HG03139 (cell line): ENCODE results near the gene KRTAP9-3.
"Not testable (repeated sequence)": the region's sequence is repeated elsewhere in the genome, so short reads cannot be mapped to it uniquely, and the experiment has no call there.

Source experiments
- ATAC-seq: cut with Tn5 transposase; IDR thresholded peaks from one replicate; pipeline ENCODE4 v1.9.1; 2021; ENCODE audit not compliant: unreplicated experiment

The KRTAP9-3 gene, protein sequence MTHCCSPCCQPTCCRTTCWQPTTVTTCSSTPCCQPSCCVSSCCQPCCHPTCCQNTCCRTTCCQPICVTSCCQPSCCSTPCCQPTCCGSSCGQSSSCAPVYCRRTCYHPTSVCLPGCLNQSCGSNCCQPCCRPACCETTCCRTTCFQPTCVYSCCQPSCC

DNA sequence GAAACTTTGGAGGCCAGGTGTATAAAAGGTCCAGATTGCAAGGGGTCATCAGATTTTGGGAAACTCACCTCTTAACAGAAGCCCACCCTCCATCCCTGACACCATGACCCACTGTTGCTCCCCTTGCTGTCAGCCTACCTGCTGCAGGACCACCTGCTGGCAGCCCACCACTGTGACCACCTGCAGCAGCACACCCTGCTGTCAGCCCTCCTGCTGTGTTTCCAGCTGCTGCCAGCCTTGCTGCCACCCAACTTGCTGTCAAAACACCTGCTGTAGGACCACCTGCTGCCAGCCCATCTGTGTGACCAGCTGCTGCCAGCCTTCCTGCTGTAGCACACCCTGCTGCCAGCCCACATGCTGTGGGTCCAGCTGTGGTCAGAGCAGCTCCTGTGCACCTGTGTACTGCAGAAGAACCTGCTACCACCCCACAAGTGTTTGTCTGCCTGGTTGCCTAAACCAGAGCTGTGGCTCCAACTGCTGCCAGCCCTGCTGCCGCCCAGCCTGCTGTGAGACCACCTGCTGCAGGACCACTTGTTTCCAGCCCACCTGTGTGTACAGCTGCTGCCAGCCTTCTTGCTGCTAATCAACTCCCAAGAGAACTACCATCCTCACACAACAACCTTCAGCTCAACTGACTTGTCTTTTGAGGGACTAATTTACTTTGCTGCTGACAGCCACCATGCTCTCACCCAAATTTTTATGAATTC is at the start of gene KRTAP9-3:
Gene KRTAP9-3 (plus strand): TSS at position 51 of the 707 bp plus-strand sequence. CDS start 53 bp downstream, at position 104.
- not testable (repeated sequence) for ATAC-seq

DNA sequence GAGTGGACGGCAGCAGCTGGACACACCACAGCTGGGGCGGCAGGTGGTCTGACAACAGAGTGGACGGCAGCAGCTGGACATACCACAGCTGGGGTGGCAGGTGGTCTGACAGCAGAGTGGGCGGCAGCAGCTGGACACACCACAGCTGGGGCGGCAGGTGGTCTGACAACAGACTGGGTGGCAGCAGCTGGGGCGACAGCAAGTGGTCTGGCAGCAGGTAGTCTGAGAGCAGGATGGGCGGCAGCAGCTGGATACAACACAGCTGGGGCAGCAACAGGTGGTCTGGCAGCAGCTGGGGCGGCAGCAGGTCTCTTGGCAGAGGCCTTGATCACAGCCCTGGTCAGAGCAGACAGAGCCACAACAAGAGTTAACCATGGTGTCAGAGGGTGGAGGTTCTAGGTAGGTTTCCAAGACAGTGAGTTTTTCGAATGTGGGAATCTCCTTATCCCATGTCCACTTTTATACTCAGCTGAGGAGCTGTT is 47.7 kb upstream of the KRTAP9-3 start, which contains the start of gene KRTAP4-1:
Gene KRTAP4-1 (minus strand): TSS at position 432 of the 482 bp plus-strand sequence. CDS start 57 bp downstream, at position 375.
- ATAC-seq, result no peak

DNA sequence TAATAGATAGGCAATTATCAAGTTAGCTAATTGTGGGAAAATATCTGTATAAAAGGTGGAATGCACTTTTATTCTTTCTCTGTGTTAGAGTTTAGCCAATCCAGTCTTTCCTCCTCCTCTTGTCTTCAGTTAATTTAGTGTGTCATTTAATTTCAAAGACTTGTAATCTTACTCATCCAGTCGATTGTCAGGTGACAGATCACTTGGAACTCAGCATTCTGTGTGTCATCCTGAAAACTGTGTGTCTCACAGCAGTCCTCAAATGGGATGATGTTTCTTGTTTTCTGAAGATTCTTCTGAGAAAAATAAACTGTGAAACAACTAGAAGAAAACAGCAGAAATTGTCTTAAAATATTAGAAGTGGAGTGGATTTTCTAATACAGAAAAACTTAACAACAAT is 47.2 kb upstream of the KRTAP9-3 start:
- ATAC-seq, result no peak

DNA sequence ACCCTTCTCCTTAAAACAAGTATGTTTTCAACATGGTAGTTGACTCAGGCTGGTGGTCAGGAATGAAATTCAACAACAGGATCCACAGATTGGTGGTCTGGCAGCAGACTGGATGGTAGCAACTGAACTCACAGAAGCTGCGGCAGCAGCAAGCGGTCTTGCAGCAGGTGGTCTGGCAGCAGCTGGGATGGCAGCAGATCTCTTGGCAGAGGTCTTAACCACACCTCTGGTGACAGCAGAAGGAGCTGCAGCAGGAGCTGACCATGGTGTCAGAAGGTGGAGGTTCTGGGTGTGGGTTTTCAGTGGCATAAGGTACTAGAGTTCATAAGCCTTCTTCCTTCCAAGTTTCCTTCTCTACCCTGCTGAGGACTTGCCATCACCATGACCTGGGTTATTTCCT is 45.4 kb upstream of the KRTAP9-3 start:
- no peak for ATAC-seq

DNA sequence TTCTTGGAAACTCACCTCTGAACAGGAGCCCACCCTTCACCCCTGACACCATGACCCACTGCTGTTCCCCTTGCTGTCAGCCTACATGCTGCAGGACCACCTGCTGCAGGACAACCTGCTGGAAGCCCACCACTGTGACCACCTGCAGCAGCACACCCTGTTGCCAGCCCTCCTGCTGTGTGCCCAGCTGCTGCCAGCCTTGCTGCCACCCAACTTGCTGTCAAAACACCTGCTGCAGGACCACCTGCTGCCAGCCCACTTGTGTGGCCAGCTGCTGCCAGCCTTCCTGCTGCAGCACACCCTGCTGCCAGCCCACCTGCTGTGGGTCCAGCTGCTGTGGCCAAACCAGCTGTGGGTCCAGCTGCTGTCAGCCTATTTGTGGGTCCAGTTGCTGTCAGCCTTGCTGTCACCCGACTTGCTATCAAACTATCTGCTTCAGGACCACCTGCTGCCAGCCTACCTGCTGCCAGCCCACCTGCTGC is 42.4 kb upstream of the KRTAP9-3 start, which contains the start of gene KRTAP9-1:
Gene KRTAP9-1 (plus strand): TSS at position 51 of the 482 bp plus-strand sequence. CDS start 0 bp downstream, at position 51.
- not testable (repeated sequence) for ATAC-seq

DNA sequence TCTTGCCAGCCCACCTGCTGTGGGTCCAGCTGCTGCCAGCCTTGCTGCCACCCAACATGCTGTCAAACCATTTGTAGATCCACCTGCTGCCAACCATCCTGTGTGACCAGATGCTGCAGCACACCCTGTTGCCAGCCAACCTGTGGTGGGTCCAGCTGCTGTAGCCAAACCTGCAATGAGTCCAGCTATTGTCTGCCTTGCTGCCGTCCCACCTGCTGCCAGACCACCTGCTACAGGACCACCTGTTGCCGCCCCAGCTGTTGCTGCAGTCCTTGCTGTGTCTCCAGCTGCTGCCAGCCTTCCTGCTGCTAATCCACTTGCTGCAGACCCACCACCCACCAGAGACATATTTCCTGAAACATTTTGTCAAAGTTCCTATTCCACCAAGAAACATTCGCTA is 41.9 kb upstream of the KRTAP9-3 start:
- no peak for ATAC-seq

DNA sequence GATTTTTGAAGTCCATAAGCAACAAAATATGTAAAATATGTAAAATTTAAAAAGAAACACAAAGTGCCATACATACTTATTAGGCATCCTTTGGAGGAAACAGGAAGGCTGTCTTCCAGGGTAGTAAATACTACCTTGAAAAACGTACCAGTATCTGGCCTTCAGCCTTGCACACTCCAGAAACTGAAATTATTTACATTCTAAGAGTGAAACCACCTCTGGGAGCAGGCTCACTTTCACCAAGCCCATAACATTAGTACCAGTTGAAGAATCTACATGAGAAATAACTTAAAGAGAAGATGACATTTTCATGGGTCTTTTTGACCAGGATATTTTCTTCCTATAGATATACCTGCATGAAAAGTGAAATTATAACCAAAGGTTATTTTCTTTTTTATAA is 36.2 kb upstream of the KRTAP9-3 start:
- ATAC-seq, result no peak

DNA sequence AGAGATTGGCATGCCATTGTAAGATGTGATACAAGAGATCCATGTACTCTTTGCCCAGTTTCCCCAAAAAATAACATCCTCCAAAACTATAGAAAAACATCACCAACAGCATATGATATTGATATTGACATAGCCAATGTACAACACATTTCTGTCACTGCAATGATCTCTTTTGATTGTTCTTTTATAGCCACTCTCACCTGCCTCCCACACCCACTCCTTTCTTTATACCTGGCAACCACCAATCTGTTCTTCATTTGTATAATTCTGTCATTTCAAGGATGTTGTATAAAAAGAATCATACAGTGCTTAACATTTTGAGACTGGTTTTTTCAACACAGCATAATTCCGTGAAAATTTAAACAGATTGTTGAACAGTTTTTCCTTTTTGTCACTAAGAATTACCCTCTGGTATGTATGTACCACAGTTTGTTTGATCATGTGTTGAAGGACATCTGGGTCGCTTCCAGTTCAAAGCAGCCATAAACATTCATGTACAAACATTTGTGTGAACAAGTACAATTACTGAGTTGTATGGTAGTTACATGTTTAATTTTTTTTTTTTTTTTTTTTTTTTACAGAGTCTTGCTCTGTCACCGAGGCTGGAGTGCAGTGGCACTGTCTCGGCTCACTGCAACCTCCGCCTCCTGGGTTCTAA is 32.7 kb upstream of the KRTAP9-3 start:
- no peak for ATAC-seq

DNA sequence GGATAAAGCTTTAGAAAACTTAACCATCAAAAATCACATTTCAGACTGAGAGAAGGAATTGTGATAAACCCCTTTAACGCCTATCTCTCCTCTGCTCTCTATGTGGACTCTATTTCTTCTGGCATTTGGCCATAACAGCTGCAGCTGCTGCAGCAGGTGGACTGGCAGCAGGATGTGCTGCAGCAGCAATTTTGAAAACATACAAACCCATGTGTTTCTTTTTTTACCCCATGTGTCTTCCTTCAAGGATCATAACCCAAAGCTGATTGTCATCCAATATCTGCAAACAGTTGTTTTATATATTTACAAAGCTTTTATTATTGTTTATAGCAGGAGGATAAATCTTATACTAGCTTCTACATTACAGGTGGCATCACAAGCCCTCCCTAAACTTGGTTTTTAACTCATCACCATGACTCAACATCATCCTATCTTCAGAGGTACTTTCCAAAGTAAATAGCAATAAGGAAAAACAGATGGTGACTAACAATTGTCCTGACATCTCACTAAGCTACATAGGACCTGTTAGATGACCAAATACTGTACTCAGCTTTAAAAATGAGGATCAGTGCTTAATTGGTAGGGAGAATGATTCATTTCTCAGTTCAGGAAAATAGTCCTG is 20.3 kb upstream of the KRTAP9-3 start:
- ATAC-seq, result no peak

DNA sequence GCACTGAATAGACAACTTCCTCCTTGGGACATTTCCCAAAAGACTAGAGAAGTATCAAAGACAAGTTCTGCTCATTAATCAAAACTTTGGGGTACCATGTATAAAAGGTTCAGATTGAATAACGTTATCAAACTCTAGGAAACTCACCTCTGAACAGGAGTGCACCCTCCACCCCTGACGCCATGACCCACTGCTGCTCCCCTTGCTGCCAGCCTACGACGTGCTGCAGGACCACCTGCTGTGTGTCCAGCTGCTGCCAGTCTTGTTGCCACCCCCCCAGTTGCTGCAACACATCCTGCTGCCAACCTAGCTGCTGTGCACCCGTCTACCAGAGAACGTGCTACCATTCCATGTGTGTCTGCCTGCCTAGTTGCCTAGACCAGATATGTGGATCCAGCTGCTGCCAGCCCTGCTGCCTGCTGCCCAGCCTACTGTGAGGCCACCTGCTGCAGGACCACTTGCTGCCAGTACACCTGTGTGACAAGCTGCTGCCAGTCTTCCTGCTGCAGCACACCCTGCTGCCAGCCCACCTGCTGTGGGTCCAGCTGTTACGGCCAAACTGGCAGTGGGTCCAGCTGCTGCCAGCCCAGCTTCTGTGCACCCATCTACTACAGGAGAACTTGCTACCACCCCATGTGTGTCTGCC is 19.6 kb upstream of the KRTAP9-3 start:
- no peak for ATAC-seq

DNA sequence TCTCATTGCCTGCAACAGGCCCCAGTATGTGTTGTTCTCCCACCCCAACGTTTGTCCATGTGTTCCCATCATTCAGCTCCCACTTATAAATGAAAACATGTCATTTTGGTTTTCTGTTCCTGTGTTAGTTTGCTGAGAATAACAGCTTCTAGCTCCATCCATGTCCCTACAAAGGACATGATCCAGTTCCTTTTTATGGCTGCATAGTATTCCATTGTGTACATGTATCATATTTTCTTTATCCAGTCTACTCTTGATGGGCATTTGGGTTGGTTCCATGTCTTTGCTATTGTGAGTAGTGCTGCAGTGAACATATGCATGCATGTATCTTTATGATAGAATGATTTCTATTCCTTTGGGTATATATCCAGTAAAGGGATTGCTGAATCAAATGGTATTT is 16.6 kb upstream of the KRTAP9-3 start:
- ATAC-seq, result no peak

DNA sequence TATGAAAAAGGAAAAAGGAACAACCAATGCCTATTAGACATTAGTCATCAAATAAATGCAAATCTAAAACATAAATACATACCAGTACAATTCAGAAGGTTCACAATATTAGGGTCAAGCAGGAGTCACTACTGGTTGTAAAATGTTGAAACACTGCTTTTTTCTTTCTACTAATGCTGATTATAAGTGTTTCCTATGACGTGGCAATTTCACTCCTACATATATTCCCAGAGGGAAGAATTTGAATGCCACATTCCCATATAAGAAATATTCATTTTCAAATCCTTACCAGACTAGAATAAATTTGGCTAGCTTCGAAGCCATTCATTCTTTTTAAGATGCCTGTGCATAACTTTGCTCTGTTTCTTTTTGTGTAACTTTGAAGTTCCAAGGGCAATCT is 8.4 kb upstream of the KRTAP9-3 start:
- no peak for ATAC-seq

DNA sequence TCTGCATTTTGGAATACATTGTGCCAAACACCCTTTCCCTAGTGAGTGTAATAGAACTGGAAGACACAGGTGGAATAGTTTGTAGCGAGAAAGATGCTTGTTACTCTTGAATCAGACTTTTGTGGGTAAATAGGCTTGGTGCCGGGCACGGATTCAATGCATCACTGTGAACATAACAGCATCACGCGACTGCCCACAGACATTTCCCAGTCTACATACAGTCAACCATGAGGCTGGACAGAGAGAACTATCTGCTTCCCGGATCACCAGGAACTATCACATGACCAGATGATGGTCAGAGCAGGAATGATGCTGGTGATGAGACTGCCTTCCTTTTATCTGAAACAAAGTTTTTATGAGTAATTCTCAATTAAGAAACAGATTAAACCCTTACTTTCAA is 6.2 kb upstream of the KRTAP9-3 start:
- no peak for ATAC-seq

DNA sequence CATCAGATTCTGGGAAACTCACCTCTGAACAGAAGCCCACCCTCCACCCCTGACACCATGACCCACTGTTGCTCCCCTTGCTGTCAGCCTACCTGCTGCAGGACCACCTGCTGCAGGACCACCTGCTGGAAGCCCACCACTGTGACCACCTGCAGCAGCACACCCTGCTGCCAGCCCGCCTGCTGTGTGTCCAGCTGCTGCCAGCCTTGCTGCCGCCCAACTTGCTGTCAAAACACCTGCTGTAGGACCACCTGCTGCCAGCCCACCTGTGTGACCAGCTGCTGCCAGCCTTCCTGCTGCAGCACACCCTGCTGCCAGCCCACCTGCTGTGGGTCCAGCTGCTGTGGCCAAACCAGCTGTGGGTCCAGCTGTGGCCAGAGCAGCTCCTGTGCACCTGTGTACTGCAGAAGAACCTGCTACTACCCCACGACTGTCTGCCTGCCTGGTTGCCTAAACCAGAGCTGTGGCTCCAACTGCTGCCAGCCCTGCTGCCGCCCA is 5.6 kb upstream of the KRTAP9-3 start, which contains the start of gene KRTAP9-2:
Gene KRTAP9-2 (plus strand): TSS at position 51 of the 498 bp plus-strand sequence. CDS start 7 bp downstream, at position 58.
- not testable (repeated sequence) for ATAC-seq

DNA sequence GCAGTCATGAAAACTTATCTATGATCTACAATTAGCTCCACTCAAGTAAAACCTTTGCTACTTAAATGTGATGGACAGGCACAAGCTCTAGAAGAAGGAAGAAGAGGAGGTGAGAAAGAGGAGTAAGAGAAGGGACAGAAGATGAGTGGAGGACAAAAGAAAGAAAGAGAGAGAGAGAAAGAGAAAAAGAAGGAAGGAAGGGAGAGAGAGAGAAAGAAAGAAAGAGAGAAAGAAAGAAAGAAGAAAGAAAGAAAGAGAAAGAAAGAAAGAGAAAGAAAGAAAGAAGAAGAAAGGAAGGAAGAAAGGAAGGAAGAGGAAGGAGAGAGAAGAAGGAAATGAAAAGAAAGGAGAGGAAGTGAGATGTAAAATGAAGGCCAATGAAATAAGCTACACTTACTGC is 2.2 kb upstream of the KRTAP9-3 start:
- no peak for ATAC-seq

DNA sequence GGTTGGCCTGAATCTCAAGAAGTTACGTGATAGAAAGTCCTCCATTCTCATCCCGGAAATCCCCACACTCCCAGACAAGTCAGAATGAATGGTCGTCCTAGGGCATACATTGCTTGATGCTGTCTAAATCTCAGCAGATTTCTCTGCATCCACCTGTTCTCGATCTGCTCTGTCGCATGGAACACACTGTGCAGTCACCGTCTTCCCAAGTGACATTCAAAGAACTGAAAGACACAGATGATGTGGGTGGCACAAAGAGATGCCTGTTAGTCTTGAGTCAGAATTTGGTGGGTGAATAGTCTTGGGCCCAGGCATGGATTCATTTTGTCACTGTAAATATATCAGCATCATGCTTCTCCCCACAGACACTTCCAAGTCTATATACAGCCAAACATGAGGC is 518 bp upstream of the KRTAP9-3 start:
- ATAC-seq, result no peak

DNA sequence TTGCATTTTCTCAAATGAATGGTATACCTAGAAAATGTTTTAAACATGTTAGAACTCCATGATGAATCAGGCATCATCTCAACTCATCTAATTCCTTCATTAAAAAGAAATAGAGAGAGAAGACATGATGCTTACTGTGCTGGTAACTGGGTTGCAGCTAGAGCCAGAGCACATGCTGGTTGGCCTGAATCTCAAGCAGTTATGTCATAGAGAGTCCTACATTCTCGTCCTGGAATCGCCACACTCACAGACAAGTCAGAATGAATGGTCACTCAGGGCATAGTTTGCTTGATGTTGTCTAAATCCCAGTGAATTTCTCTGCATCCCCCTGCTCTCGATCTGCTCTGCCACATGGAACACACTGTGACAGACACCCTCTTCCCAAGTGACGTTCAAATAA is 4.9 kb downstream of the KRTAP9-3 start:
- not testable (repeated sequence) for ATAC-seq

DNA sequence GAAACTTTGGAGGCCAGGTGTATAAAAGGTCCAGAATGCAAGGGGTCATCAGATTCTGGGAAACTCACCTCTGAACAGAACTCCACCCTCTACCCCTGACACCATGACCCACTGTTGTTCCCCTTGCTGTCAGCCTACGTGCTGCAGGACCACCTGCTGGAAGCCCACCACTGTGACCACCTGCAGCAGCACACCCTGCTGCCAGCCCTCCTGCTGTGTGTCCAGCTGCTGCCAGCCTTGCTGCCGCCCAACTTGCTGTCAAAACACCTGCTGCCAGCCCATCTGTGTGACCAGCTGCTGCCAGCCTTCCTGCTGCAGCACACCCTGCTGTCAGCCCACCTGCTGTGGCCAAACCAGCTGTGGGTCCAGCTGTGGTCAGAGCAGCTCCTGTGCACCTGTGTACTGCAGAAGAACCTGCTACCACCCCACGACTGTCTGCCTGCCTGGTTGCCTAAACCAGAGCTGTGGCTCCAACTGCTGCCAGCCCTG is 5.7 kb downstream of the KRTAP9-3 start, which contains the start of gene KRTAP9-8:
Gene KRTAP9-8 (plus strand): TSS at position 51 of the 489 bp plus-strand sequence. CDS start 53 bp downstream, at position 104.
- not testable (repeated sequence) for ATAC-seq

DNA sequence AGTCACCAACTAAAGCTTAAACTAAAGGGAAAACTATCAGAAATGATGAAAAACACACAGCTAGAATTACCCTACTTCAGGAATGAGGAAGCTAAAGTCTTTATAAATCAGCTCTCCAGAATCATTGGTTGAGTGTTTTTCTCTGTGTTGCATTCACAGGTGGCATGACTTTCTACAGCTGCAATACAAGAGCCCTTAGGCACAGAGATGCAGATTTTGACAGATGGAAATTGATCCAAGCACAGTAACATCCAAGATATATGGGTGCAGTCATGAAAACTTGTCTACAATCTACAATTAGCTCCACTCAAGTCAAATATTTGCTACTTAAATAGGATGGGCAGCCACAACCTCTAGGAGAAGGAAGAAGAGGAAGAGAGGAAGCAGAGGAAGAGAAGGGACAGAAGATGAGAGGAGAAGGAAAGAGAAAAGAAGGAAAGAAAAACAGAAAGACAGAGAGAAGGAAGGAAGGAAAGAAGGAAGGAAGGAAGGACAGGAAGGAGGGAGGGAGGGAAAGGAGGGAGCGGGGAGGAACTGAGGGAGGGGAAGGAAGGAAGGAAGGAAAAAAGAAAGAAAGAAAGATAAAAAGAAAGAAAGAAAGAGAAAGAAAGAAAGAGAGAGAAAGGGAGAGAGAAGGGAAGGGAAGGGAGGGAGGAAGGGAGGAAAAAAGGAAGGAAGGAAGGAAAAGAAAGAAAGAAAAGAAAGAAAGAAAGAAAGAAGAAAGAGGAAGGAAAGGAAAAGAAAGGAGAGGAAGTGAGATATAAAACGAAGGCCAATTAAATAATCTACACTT is 14.9 kb downstream of the KRTAP9-3 start:
- not testable (repeated sequence) for ATAC-seq
